GM21360 (cell line): ENCODE data around the gene KAZN.

Experiments
- ATAC-seq: cut with Tn5 transposase; IDR thresholded peaks from one replicate; pipeline ENCODE4 v1.9.1; 2021; ENCODE audit warnings: mild to moderate bottlenecking, moderate library complexity; ENCODE audit not compliant: unreplicated experiment

Gene KAZN

DNA sequence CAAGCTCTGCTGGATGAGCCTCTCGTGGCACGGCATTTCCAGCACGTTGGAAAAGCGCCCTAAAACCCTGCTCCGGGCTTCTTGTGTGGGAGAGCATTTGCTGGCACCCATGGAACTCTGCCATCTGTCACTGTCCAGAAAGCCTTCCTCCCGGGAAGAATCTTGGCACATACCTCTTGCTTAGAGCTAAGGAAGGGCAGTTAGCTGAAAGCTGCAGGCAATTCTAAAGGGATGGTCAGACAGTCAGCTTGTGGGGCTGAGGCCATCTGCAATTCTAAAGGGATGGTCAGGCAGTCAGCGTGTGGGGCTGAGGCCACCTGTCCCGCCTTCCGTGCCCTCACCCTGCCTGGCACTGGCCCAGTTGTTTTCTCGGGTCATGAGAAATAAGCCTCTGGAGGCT, 416.0 kb downstream of the KAZN start:
- no peak for ATAC-seq

GRCh38 chr1:15016001-15016400, 417.5 kb downstream of the KAZN start:
- ATAC-seq: no peak

- ATAC-seq: no peak
Measured at GRCh38 chr1:15016526-15016925, 418.0 kb downstream of the KAZN start.

DNA sequence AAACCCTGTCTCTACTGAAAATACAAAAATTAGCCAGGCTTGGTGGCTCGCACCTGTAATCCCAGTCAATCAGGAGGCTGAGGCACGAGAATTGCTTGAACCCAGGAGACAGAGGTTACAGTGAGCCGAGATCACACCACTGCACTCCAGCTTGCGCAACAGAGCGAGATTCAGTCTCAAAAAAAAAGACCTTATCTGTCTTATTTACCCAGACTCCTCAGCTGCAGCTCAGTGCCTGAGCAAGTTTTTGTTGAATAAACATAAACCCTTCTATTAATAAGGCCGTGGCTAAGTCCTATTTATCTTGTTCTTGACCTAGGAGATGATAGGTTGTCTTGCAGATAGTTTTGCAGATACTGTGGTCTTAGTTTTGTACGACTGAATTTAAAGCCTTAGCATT, 418.6 kb downstream of the KAZN start:
- ATAC-seq: no peak

GRCh38 chr1:15018767-15019166, 420.3 kb downstream of the KAZN start:
- ATAC-seq: no peak

- ATAC-seq: no peak
Measured at GRCh38 chr1:15020943-15021745, 422.7 kb downstream of the KAZN start.

DNA sequence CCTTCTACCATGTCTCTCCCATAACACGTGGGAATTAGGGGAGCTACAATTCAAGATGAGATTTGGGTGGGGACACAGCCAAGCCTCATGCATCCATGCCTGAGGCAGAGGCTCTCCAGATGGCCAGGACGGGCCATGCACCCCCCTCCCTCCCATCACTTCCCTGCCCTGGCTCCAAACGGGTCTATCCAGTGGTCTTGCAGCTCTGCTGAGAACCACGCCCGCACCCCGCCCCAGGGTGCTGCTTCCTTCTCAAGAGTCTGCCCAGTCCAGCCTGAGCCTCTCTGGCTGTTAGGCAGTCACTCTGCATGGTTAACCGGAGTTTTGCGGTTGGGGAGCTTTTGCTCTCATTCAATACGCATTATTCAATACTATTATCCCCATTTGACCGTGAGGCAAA, 423.6 kb downstream of the KAZN start:
- no peak for ATAC-seq

GRCh38 chr1:15023205-15023604, 424.7 kb downstream of the KAZN start:
- ATAC-seq: no peak

DNA sequence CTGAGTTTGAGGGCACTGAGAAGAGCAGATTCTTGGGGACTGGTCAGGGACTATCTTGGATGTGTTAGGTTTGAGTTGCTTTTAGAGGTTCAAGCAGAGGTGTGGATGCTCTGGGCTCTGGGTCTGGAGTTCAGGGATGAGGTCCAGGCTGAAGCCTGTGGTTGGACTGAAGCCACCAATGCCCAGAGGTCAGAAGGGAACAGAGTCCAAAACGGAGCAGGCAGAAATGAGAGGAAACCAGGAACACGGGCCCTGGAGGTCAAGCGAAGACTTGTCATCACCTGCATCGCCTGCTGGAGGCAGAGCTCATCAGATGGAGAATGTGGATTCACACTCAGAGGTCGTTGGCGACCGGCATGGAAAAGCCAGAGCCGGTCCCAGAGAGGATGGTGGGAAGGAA, 425.5 kb downstream of the KAZN start:
- ATAC-seq: no peak

DNA sequence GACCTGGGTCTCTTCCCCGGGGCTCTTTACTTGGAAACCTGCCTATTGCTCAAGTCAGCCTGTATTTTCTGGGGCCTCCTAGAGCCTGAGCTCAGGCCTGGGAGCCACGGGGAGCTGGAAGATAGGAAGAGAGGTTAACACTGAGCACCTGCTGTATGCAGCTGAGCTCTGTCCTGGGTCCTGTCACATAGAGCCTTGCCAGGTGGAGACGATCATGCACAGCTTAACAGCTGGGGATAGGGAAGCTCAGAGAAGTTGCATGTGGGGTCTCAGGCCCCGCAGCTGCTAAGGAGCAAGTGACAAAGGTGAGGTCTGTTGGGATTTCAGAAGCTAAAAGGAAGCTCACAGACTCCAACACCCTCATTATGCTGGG, 427.6 kb downstream of the KAZN start:
- no peak for ATAC-seq

DNA sequence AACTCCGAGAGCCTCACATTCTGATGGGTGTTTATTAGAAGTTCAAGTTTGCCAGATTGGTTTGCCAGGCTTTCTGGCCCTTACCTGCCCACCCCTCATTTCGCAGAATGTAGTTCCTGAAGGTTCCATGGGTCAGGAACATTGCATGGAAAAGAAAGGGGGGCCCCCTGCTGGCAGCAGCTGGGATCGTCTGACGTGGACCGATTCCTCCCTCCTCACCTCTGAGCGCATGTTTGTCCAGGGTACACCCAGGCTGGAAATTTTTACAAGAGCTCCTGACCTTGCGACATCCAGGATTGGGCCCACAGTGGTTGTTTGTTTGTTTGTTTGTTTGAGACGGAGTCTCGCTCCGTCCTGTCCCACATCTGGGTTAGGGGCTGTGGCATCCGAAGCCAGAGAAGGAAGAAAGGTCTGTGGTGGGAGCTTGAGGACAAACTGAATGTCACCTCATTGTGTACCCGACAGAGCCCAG, 429.1 kb downstream of the KAZN start:
- ATAC-seq: no peak

DNA sequence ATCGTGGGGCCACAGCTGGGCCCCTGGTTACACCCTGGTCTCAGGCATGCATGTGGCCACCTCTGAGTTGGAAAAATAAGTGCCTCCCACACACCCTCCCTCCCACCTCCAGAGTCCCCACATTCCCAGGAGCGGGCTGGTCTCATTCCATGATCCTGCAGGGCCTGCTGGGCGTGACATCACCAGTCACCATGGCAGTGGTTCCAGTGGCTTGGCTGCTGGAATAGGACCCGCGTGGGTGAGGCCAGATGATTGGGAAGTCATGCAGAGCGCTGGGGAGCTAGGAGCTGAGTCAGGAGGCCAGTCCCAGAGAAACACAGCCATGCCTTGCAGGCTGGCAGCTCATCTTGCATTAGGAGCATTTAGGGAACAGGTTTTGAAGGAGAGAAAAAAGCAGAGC, 429.6 kb downstream of the KAZN start:
- no peak for ATAC-seq

DNA sequence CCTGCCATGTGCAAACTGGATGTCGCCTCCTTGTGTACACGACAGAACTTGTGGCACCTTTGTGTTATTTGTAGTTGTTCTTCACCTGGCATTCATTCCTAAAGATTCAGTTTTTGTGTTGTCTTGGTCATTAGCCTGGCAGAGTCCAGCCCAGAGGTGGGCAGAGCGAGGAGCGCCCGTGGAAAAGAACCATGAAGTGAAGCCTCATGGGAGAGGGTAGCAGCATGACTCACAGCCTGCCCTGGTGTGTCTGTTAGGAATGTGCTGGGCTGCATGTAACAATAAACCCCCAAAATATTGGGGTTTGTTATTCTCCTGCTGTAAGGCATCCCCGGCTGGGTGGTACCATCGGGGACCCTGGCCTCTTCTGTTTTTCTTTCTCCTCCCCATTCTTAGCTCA, 430.1 kb downstream of the KAZN start:
- ATAC-seq: no peak

GRCh38 chr1:15029036-15029435, 430.6 kb downstream of the KAZN start:
- no peak for ATAC-seq

DNA sequence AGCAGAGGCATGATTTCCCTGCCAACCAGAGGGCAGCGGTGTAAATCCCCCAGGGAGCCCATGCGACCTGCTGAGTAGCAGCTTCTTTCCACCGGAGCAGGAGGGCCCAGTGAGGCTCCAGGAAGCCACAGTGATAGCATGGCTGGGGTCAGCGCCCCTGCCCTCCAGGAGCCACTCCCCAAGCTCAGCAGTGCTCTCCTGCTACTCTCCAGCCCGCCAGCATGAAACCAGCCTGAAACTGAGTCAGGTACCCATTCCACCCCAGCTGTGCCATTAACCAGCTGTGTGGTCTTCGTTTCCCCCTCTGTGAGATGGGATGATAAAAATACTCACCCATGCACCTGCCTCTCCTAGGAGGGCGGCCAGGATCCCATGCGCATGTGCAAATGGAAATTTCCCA, 431.3 kb downstream of the KAZN start:
- ATAC-seq: no peak

DNA sequence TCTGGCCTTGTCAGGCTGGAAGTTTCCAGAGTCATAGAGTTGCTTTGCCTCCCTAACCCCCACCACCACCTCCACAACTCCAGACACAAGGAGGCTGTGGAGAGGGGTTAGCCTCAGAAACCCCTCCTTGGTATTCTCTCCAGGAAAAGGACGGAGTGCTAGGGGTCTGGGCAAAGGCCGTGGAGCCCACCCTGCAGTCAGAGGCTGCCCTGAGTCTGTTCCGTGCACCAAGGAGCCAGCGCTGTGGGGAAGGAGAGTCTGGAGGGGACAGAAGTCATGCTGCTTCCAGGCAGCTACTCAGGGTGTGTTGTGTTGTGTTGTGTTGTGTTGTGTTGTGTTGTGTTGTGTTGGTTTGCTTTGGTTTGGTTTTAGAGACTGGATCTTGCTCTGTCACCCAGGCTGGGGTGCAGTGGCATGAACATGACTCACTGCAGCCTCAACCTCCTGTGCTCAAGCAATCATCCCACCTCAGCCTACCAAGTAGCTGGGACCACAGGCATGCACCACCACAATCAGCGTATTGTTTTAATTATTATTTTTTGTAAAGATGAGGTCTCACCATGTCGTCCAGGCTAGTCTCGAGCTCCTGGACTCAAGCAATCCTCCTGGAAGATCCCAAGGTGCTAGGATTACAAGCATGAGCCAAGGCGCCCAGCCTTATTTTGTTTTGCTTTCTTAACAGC, 432.9 kb downstream of the KAZN start:
- no peak for ATAC-seq

DNA sequence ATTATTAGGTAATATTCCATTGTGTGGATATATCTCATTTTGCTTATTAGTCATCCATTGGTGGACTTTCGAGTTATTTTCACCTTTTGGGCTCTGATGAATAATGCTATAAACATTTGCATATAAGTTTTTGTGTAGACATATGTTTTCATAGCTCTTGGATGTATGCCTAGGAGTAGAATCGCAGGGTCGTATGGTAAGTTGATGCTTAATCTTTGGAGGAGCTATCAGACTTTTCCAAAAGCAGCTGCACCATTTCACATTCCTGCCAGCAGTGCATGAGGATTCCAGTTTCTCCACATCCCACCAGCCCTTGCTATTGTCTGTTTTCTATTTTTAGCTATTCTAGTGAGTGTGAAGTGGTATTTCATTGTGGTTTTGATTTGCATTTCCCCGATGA, 434.8 kb downstream of the KAZN start:
- ATAC-seq: no peak

- no peak for ATAC-seq
Measured at GRCh38 chr1:15034656-15035055, 436.2 kb downstream of the KAZN start.

DNA sequence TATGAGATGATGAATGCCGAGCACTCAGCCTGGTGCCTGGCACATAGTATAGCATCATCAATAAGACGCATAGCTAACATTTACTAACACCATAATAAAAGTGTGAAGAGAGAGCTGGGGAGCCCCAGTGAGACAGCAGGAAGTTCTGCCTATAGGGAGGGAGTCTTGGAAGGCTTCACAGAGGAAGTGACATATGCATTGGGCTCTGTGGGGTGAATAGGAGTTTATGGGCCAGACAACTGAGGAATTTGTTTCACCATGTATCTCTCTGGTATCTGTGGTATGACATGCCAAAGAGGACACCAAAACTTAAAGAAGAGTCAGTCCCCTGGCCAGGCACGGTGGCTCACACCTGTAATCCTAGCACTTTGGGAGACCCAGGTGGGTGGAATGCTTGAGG, 436.8 kb downstream of the KAZN start:
- ATAC-seq: no peak

DNA sequence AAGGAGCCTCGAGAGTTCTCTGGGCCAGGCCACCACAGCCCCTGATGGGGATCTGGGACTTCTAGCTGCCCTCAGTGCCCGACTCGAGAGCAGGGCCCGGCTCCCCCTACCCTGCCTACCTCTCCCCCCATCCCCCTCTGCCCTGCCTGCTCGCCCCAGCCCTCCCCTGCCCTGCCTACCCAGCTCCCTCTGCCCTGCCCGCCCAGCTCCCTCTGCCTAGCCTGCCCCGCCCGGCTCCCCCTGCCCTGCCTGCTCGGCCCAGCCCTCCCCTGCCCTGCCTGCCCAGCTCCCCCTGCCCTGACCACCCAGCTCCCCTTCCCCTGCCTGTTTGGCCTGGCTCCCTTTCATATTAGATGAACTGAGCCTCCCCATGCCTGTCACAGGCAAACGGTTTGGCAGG, 437.6 kb downstream of the KAZN start:
- ATAC-seq: no peak

DNA sequence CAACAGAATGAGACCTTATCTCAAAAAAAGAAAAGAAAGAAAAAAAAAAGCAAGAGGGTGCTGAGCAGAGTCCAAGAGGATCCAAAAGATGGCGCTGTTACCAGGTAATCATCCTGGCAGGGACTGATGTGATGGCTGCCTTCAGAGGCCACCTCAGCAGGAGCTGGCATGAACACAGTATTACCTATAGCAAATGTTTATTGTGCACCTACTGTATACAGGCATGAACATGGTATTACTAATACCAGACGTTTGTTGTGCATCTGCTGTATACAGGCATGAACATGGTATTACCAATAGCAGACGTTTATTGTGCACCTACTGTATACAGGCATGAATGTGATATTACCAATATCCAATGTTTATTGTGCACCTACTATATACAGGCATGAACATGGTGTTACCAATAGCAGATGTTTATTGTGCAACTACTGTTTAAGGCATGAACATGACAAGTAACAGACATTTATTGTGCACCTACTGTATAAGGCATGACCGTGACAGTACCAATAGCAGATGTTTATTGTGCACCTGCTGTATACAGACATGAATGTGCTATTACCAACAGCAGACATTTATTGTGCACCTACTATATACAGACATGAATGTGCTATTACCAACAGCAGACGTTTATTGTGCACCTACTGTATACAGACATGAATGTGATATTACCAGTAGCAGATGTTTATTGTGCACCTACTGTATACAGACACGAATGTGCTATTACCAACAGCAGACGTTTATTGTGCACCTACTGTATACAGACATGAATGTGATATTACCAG, 439.9 kb downstream of the KAZN start:
- ATAC-seq: no peak
